ENCODE measurements around the gene GPANK1. TPM values are rescaled to one million over a fixed set of nuclear protein-coding genes. Genes with fewer than 3 reads are reported as not detected.

GPANK1 gene
- total and polyA plus RNA-seq, 2 of the 13 experiments (the other 11 are each of a cell fraction or from before 2014, with no cell fraction given), result 15.4 to 22.8 TPM

- TF ChIP-seq ZSCAN5A (CRISPR knock-in tag; IDR thresholded peaks at IDR 0.05; ENCODE audit: borderline replicate concordance), result no peak; the same call in 1 of the 2 replicates
- no peak; the same call in 1 of the 2 replicates for TF ChIP-seq DNMT1 (CRISPR knock-in tag; IDR thresholded peaks at IDR 0.05)
- peak; percentile 81; the same call in 1 of the 2 replicates for TF ChIP-seq ZNF891 (CRISPR knock-in tag; IDR thresholded peaks at IDR 0.05)
- TF ChIP-seq BATF2 (CRISPR knock-in tag; IDR thresholded peaks at IDR 0.05), result 0 out of 2 replicates have a peak, but pooled peaks have one; percentile 68
- peak; percentile 70; the same call in 1 of the 2 replicates for TF ChIP-seq MTA1 (CRISPR knock-in tag; IDR thresholded peaks at IDR 0.05; ENCODE audit: borderline replicate concordance)
- TF ChIP-seq PHB2 (IDR thresholded peaks at IDR 0.05; ENCODE audit: partially characterized antibody), result no peak
- TF ChIP-seq ATF7-NPFF (CRISPR knock-in tag; IDR thresholded peaks at IDR 0.05; ENCODE audit: low read depth), result no peak; the same call in 1 of the 2 replicates
- TF ChIP-seq BRD4 (CRISPR knock-in tag; IDR thresholded peaks at IDR 0.05), result peak; percentile 97
- no peak for TF ChIP-seq IKZF1 (IDR thresholded peaks at IDR 0.05)
- no peak for TF ChIP-seq ZNF207 (IDR thresholded peaks at IDR 0.05; ENCODE audit: borderline replicate concordance)
- TF ChIP-seq ZEB1 (IDR thresholded peaks at IDR 0.05; ENCODE audit: insufficient replicate concordance, low read depth), result peak; percentile 64
- TF ChIP-seq ZNF788 (CRISPR knock-in tag; IDR thresholded peaks at IDR 0.05; ENCODE audit: borderline replicate concordance), result peak; percentile 73; the same call in 1 of the 2 replicates
- TF ChIP-seq THAP9 (CRISPR knock-in tag; IDR thresholded peaks at IDR 0.05; ENCODE audit: borderline replicate concordance), result peak; percentile 96
- peak; percentile 22; the same call in 1 of the 2 replicates for TF ChIP-seq ESRRA (CRISPR knock-in tag; IDR thresholded peaks at IDR 0.05; ENCODE audit: low read depth)
- peak; percentile 19; the same call in 1 of the 2 replicates for TF ChIP-seq ZNF329 (CRISPR knock-in tag; IDR thresholded peaks at IDR 0.05; ENCODE audit: low read depth)
- no peak for TF ChIP-seq GPN1 (CRISPR knock-in tag; IDR thresholded peaks at IDR 0.05; ENCODE audit: borderline replicate concordance)
- TF ChIP-seq RERE (CRISPR knock-in tag; IDR thresholded peaks at IDR 0.05; ENCODE audit: low read depth), result no peak
- peak; percentile 26; the same call in 1 of the 2 replicates for TF ChIP-seq ZSCAN31 (CRISPR knock-in tag; IDR thresholded peaks at IDR 0.05; ENCODE audit: low read depth)
- TF ChIP-seq EED (CRISPR knock-in tag; IDR thresholded peaks at IDR 0.05), result peak; percentile 94
Measured at GRCh38 chr6:31620586-31621319, 44.0 kb downstream of the GPANK1 start, which contains the start of gene PRRC2A (continued).

Data from HepG2 (cell line).